22Rv1 (cell line): ENCODE data around the gene ADIPOR2.

Source experiments
- CTCF ChIP-seq: fragments of 450-650 bp; IDR thresholded peaks from 2 replicates; pipeline ENCODE4 v1.5.1; 2017; ENCODE audit warnings: mild to moderate bottlenecking
- ZFX ChIP-seq: fragments of 450-650 bp; IDR thresholded peaks from 2 replicates; pipeline ENCODE4 v1.6.1; 2017; ENCODE audit warnings: antibody characterized with exemption, borderline replicate concordance

- no peak for TF ChIP-seq CTCF
- no peak for TF ChIP-seq ZFX
Measured at GRCh38 chr12:1797991-1798640, 107.2 kb downstream of the ADIPOR2 start.
